Activated naive CD8-positive, alpha-beta T cell (primary cell): ENCODE data around the gene CDKL4.

Source experiments
- H3K27ac Mint-ChIP-seq: one replicate; pipeline ENCODE4 v1.8.0; 2021; ENCODE audit warnings: mixed read lengths
- H3K27me3 Mint-ChIP-seq: one replicate; pipeline ENCODE4 v1.8.0; 2021; ENCODE audit warnings: mixed read lengths
- H3K36me3 Mint-ChIP-seq: one replicate; pipeline ENCODE4 v1.8.0; 2021; ENCODE audit warnings: mixed read lengths
- H3K4me1 Mint-ChIP-seq: one replicate; pipeline ENCODE4 v1.8.0; 2021; ENCODE audit warnings: low read depth, mixed read lengths
- H3K4me3 Mint-ChIP-seq: one replicate; pipeline ENCODE4 v1.8.0; 2021; ENCODE audit warnings: mild to moderate bottlenecking, mixed read lengths
- H3K9me3 Mint-ChIP-seq: one replicate; pipeline ENCODE4 v1.8.0; 2021; ENCODE audit warnings: low read depth, mixed read lengths

CDKL4 gene

GRCh38 chr2:39243469-39244123 lies at the start of gene CDKL4:
Gene CDKL4, minus strand, starts transcription at chr2:39243970.
- Mint-ChIP-seq H3K36me3 (no peaks in the 10 kb centered on the region), H3K9me3 (no peaks in the 10 kb centered on the region), H3K4me1 (peaks cover 15% of the 10 kb centered on the region), H3K27me3 (no peaks in the 10 kb centered on the region), H3K4me3 (peak within 1 kb of the TSS; percentile 84), H3K27ac (no peak within 1 kb of the TSS)

GRCh38 chr2:39290433-39290832 lies 46.7 kb upstream of the CDKL4 start:
- Mint-ChIP-seq H3K36me3 (peaks cover 15% of the 10 kb centered on the region), H3K4me1 (no peaks in the 10 kb centered on the region), H3K27ac (no peak overlapping the region), H3K27me3 (no peaks in the 10 kb centered on the region), H3K4me3 (no peak overlapping the region), H3K9me3 (no peaks in the 10 kb centered on the region)

GRCh38 chr2:39289609-39290008 lies 45.8 kb upstream of the CDKL4 start:
- no peaks in the 10 kb centered on the region for H3K4me1 Mint-ChIP-seq

GRCh38 chr2:39283561-39283960 lies 39.8 kb upstream of the CDKL4 start:
- H3K4me1 Mint-ChIP-seq: no peaks in the 10 kb centered on the region
- peaks cover 2% of the 10 kb centered on the region for H3K36me3 Mint-ChIP-seq
- no peaks in the 10 kb centered on the region for H3K9me3 Mint-ChIP-seq
- no peaks in the 10 kb centered on the region for H3K27me3 Mint-ChIP-seq
- H3K27ac Mint-ChIP-seq: no peak overlapping the region
- H3K4me3 Mint-ChIP-seq: no peak overlapping the region

More at GRCh38 chr2:39289609-39290008, 45.8 kb upstream of the CDKL4 start:
- no peak overlapping the region for H3K4me3 Mint-ChIP-seq
- no peaks in the 10 kb centered on the region for H3K27me3 Mint-ChIP-seq
- peaks cover 15% of the 10 kb centered on the region for H3K36me3 Mint-ChIP-seq
- no peak overlapping the region for H3K27ac Mint-ChIP-seq
- H3K9me3 Mint-ChIP-seq: no peaks in the 10 kb centered on the region

- H3K36me3 Mint-ChIP-seq: peaks cover 4% of the 10 kb centered on the region
- H3K27me3 Mint-ChIP-seq: no peaks in the 10 kb centered on the region
- H3K4me3 Mint-ChIP-seq: no peak overlapping the region
- no peaks in the 10 kb centered on the region for H3K4me1 Mint-ChIP-seq
- H3K27ac Mint-ChIP-seq: no peak overlapping the region
- H3K9me3 Mint-ChIP-seq: no peaks in the 10 kb centered on the region
Observed at GRCh38 chr2:39281391-39281790, 37.6 kb upstream of the CDKL4 start.

- peaks cover 13% of the 10 kb centered on the region for H3K36me3 Mint-ChIP-seq
- H3K9me3 Mint-ChIP-seq: no peaks in the 10 kb centered on the region
- H3K27me3 Mint-ChIP-seq: no peaks in the 10 kb centered on the region
- H3K27ac Mint-ChIP-seq: no peak overlapping the region
- no peaks in the 10 kb centered on the region for H3K4me1 Mint-ChIP-seq
- no peak overlapping the region for H3K4me3 Mint-ChIP-seq
Observed at GRCh38 chr2:39275016-39275415, 31.2 kb upstream of the CDKL4 start.

- H3K36me3 Mint-ChIP-seq: peaks cover 9% of the 10 kb centered on the region
- H3K4me1 Mint-ChIP-seq: peaks cover 17% of the 10 kb centered on the region
- H3K9me3 Mint-ChIP-seq: no peaks in the 10 kb centered on the region
- H3K27ac Mint-ChIP-seq: no peak overlapping the region
- no peak overlapping the region for H3K4me3 Mint-ChIP-seq
- no peaks in the 10 kb centered on the region for H3K27me3 Mint-ChIP-seq
Observed at GRCh38 chr2:39269941-39270340, 26.2 kb upstream of the CDKL4 start.

GRCh38 chr2:39266916-39267434 lies 23.2 kb upstream of the CDKL4 start:
- peaks cover 4% of the 10 kb centered on the region for H3K36me3 Mint-ChIP-seq
- no peaks in the 10 kb centered on the region for H3K27me3 Mint-ChIP-seq
- peaks cover 28% of the 10 kb centered on the region for H3K4me1 Mint-ChIP-seq
- H3K9me3 Mint-ChIP-seq: no peaks in the 10 kb centered on the region
- H3K4me3 Mint-ChIP-seq: no peak overlapping the region
- H3K27ac Mint-ChIP-seq: no peak overlapping the region

GRCh38 chr2:39266139-39266805 lies 22.5 kb upstream of the CDKL4 start:
- Mint-ChIP-seq H3K4me1 (peaks cover 28% of the 10 kb centered on the region), H3K36me3 (peaks cover 5% of the 10 kb centered on the region), H3K9me3 (no peaks in the 10 kb centered on the region), H3K27ac (peak overlapping the region; percentile 18), H3K27me3 (no peaks in the 10 kb centered on the region), H3K4me3 (peak overlapping the region; percentile 14)

GRCh38 chr2:39265315-39265714 lies 21.5 kb upstream of the CDKL4 start:
- peaks cover 8% of the 10 kb centered on the region for H3K36me3 Mint-ChIP-seq
- no peak overlapping the region for H3K4me3 Mint-ChIP-seq
- H3K4me1 Mint-ChIP-seq: peaks cover 28% of the 10 kb centered on the region
- no peaks in the 10 kb centered on the region for H3K27me3 Mint-ChIP-seq
- no peaks in the 10 kb centered on the region for H3K9me3 Mint-ChIP-seq
- H3K27ac Mint-ChIP-seq: peak overlapping the region; percentile 61

- Mint-ChIP-seq H3K27ac (peak overlapping the region; percentile 66), H3K4me1 (peaks cover 28% of the 10 kb centered on the region)
Observed at GRCh38 chr2:39264733-39265132, 21.0 kb upstream of the CDKL4 start.

GRCh38 chr2:39260087-39260486 lies 16.3 kb upstream of the CDKL4 start:
- Mint-ChIP-seq H3K4me3 (no peak overlapping the region), H3K27ac (no peak overlapping the region), H3K36me3 (peaks cover 19% of the 10 kb centered on the region), H3K9me3 (no peaks in the 10 kb centered on the region), H3K27me3 (no peaks in the 10 kb centered on the region), H3K4me1 (peaks cover 12% of the 10 kb centered on the region)

More at GRCh38 chr2:39264733-39265132, 21.0 kb upstream of the CDKL4 start:
- Mint-ChIP-seq H3K27me3 (no peaks in the 10 kb centered on the region), H3K36me3 (peaks cover 8% of the 10 kb centered on the region), H3K4me3 (no peak overlapping the region), H3K9me3 (no peaks in the 10 kb centered on the region)

- Mint-ChIP-seq H3K9me3 (peaks cover 8% of the 10 kb centered on the region), H3K36me3 (peaks cover 28% of the 10 kb centered on the region), H3K27me3 (no peaks in the 10 kb centered on the region), H3K4me1 (no peaks in the 10 kb centered on the region), H3K4me3 (no peak overlapping the region), H3K27ac (no peak overlapping the region)
Observed at GRCh38 chr2:39256040-39256439, 12.3 kb upstream of the CDKL4 start.

- peaks cover 8% of the 10 kb centered on the region for H3K9me3 Mint-ChIP-seq
- peaks cover 26% of the 10 kb centered on the region for H3K36me3 Mint-ChIP-seq
- H3K4me3 Mint-ChIP-seq: no peak overlapping the region
- peaks cover 3% of the 10 kb centered on the region for H3K4me1 Mint-ChIP-seq
- no peaks in the 10 kb centered on the region for H3K27me3 Mint-ChIP-seq
- H3K27ac Mint-ChIP-seq: no peak overlapping the region
Observed at GRCh38 chr2:39252888-39253518, 9.2 kb upstream of the CDKL4 start.

- Mint-ChIP-seq H3K36me3 (peaks cover 17% of the 10 kb centered on the region), H3K27me3 (no peaks in the 10 kb centered on the region), H3K27ac (no peak overlapping the region), H3K4me3 (no peak overlapping the region), H3K9me3 (peaks cover 8% of the 10 kb centered on the region), H3K4me1 (peaks cover 16% of the 10 kb centered on the region)
Observed at GRCh38 chr2:39247512-39248043, 3.8 kb upstream of the CDKL4 start.
